Endothelial cell of umbilical vein (primary cell): ENCODE data around the gene COA5. TPM values are rescaled to one million over a fixed set of nuclear protein-coding genes. Genes with fewer than 3 reads are reported as not detected.

ENCODE experiments used
- BruUV-seq: library from RNA; stranded (reverse); fragments of 400-500 nt; replicated peaks from 2 replicates; lab custom pipeline; 2021; lab: Mats Ljungman, UMichigan
- CTCF ChIA-PET: fragments of 300-600, 350-600 bp; sonication (Branson Sonifier 250); formaldehyde crosslinking; loops from one replicate; lab custom pipeline; 2021; ENCODE audit warnings: antibody characterized with exemption, inconsistent platforms; lab: Charles Lee
- POLR2A ChIA-PET: fragments of 300-600, 350-600 bp; sonication (Branson Sonifier 250); formaldehyde crosslinking; loops from one replicate; lab custom pipeline; 2021; ENCODE audit warnings: antibody characterized with exemption, inconsistent platforms; lab: Charles Lee
- DNase-seq: peaks from one replicate; pipeline ENCODE4 v3.0.0-alpha.2; 2011; ENCODE audit warnings: low read depth, low spot score
- FAIRE-seq: peaks from 2 replicates; lab custom pipeline; 2011; peaks lifted over from hg19 to GRCh38; lab: Jason Lieb, UNC
- H2AFZ ChIP-seq: 2 replicates; pipeline ENCODE4 v1.6.0; 2012; ENCODE audit warnings: low read depth, low read length, control low read depth, inconsistent platforms
- H3K27ac ChIP-seq: 2 replicates; pipeline ENCODE4 v1.5.1; 2011; ENCODE audit warnings: low read depth, mild to moderate bottlenecking, control low read depth, low read length, moderate library complexity; ENCODE audit not compliant: insufficient read depth
- H3K27me3 ChIP-seq, 2 experiments: 2 replicates each; pipeline versions ENCODE4 v1.6.0 to v1.6.1; 2011; ENCODE audit warnings: low read length in 2 of 2, mixed read lengths in 1 of 2; ENCODE audit not compliant: control insufficient read depth in 2 of 2, insufficient read depth in 2 of 2
- H3K36me3 ChIP-seq, 2 experiments: 2 replicates in 1 of 2; 3 replicates in 1 of 2; pipeline ENCODE4 v1.5.1; 2011; ENCODE audit warnings: low read length in 2 of 2, mild to moderate bottlenecking in 1 of 2, moderate library complexity in 1 of 2; ENCODE audit not compliant: control insufficient read depth in 2 of 2, insufficient read depth in 2 of 2; ENCODE audit errors: extremely low read depth in 1 of 2
- H3K4me1 ChIP-seq: 3 replicates; pipeline ENCODE4 v1.5.1; 2011; ENCODE audit warnings: mild to moderate bottlenecking, low read length; ENCODE audit not compliant: control insufficient read depth, insufficient read depth; ENCODE audit errors: extremely low read depth
- H3K4me2 ChIP-seq: 2 replicates; pipeline ENCODE4 v1.6.1; 2011; ENCODE audit warnings: low read length, control low read depth, mixed read lengths; ENCODE audit not compliant: insufficient read depth
- H3K4me3 ChIP-seq, 3 experiments: fragments of 200-600 bp in 1 of 3; sonication (generic), shearing (Covaris generic) in 1 of 3; replicated peaks in 1 of 3; 2 replicates each; pipeline ENCODE4 v1.5.1; 2011 to 2016; ENCODE audit warnings: control low read depth in 3 of 3, low read length in 3 of 3, mild to moderate bottlenecking in 2 of 3, inconsistent platforms in 1 of 3, low read depth in 1 of 3, moderate library complexity in 1 of 3; ENCODE audit not compliant: insufficient read depth in 1 of 3
- H3K79me2 ChIP-seq: 2 replicates; pipeline ENCODE4 v1.6.0; 2012; ENCODE audit warnings: low read length, inconsistent platforms; ENCODE audit not compliant: control insufficient read depth, insufficient read depth
- H3K9ac ChIP-seq: replicated peaks from 2 replicates; pipeline ENCODE3; 2011; ENCODE audit warnings: low read length, control low read depth; ENCODE audit not compliant: insufficient read depth; ENCODE audit errors: extremely low read depth
- H3K9me1 ChIP-seq: replicated peaks from 3 replicates; pipeline ENCODE4 v1.6.0; 2011; ENCODE audit warnings: mild to moderate bottlenecking, low read length; ENCODE audit not compliant: control insufficient read depth, insufficient read depth; ENCODE audit errors: extremely low read depth
- H3K9me3 ChIP-seq: replicated peaks from 2 replicates; pipeline ENCODE4 v1.5.1; 2012; ENCODE audit warnings: low read length, inconsistent platforms; ENCODE audit not compliant: control insufficient read depth, insufficient read depth
- H4K20me1 ChIP-seq: replicated peaks from 2 replicates; pipeline ENCODE3; 2011; ENCODE audit warnings: mild to moderate bottlenecking, low read length; ENCODE audit not compliant: control insufficient read depth, insufficient read depth; ENCODE audit errors: extremely low read depth
- CTCF ChIP-seq, 2 donors: IDR thresholded peaks; 1 replicate in 1 of 2; 2 replicates in 1 of 2; pipeline ENCODE4 v1.5.1; 2011; ENCODE audit warnings: low read length in 2 of 2, mild to moderate bottlenecking in 2 of 2, moderate library complexity in 2 of 2, control low read depth in 1 of 2, inconsistent platforms in 1 of 2, low read depth in 1 of 2; ENCODE audit not compliant: insufficient read depth in 1 of 2; ENCODE audit errors: extremely low read depth in 1 of 2
- EZH2 ChIP-seq: IDR thresholded peaks from 2 replicates; pipeline ENCODE4 v1.6.1; 2012; ENCODE audit warnings: borderline replicate concordance, low read depth, mild to moderate bottlenecking, moderate library complexity, low read length, inconsistent platforms; ENCODE audit not compliant: severe bottlenecking
- GATA2 ChIP-seq: IDR thresholded peaks from 2 replicates; pipeline ENCODE4 v1.7.0; 2011; ENCODE audit warnings: low read depth, mild to moderate bottlenecking, moderate library complexity, mixed read lengths, low read length; ENCODE audit not compliant: insufficient read length, insufficient read depth
- JUN ChIP-seq: IDR thresholded peaks from 2 replicates; pipeline ENCODE4 v1.6.1; 2011; ENCODE audit warnings: borderline replicate concordance, low read depth; ENCODE audit not compliant: insufficient read length, insufficient read depth
- dilution Hi-C: fragments of 300-500 bp; cut with MboI; formaldehyde crosslinking; loops from one replicate; pipeline ENCODE4 v1.15.0; 2019; ENCODE audit warnings: low sequenced_read_pairs; ENCODE audit not compliant: extremely low pct_ligation_motif_present
- intact Hi-C: fragments of 100-400 bp; cut with micrococcal nuclease; formaldehyde crosslinking; loops from one replicate; pipeline ENCODE4 v1.10.0; 2022
- polyA plus RNA-seq, 4 experiments: library from polyadenylated mRNA; depleted of rRNA in 3 of 4; stranded (reverse) in 3 of 4; unstranded in 1 of 4; fragments of >200 nt; gene quantifications; 2 replicates each; pipeline versions ENCODE4 v1.2.1 to v1.2.3, GENCODE V29; 2011 to 2012; ENCODE audit warnings: missing spikeins in 1 of 4
- total RNA-seq: library from RNA; stranded (reverse); gene quantifications from 2 replicates; pipeline ENCODE4 v1.2.3, GENCODE V29; 2021

COA5 gene
- total and polyA plus RNA-seq, 2 donors (not counting 3 experiments of a cell fraction or from before 2014, with no cell fraction given): 16.5 to 17.7 TPM

GRCh38 chr2:98601532-98602132, 6.7 kb downstream of the COA5 start:
- Histone ChIP-seq H2AFZ (no peak overlapping the region), H3K9ac (no peak overlapping the region), H3K4me2 (no peak overlapping the region), H3K36me3 (peaks cover 3 to 5% of the 10 kb centered on the region in 2 experiments), H3K27ac (no peak overlapping the region), H3K79me2 (peaks cover 18% of the 10 kb centered on the region), H3K27me3 (no peaks in the 10 kb centered on the region), H3K4me1 (peaks cover 6% of the 10 kb centered on the region), H3K4me3 (no peak overlapping the region), H4K20me1 (no peaks in the 10 kb centered on the region), H3K9me1 (no peaks in the 10 kb centered on the region), H3K9me3 (no peaks in the 10 kb centered on the region)
- intact Hi-C loops: loop anchor here (1.0 to 2.0 kb wide), 2 partner anchors 33 to 188 kb away; no protein-coding TSS in a partner anchor
- no peak for TF ChIP-seq JUN
- peak; percentile 53 to 70 for TF ChIP-seq CTCF (IDR thresholded peaks at IDR 0.05; ENCODE audit: extremely low read depth in 1 of 2, insufficient read depth in 1 of 2, low read depth in 1 of 2, low read length in 2 of 2)
- no peak for TF ChIP-seq EZH2
- TF ChIP-seq GATA2: no peak
- dilution Hi-C loops: no loop called here
- DNase-seq (peak; percentile 48), FAIRE-seq (peak; percentile 72)
- BruUV-seq: no TSS peak
- ChIA-PET CTCF (interaction anchor here (1.0 to 3.1 kb wide), 9 partner anchors 11 to 190 kb away, joined by 3 to 24 read pairs (median 6); no protein-coding TSS in a partner anchor), POLR2A (no interaction called here)
